Ascending aorta (tissue), 2 donors: ENCODE measurements around the gene MAPK13. TPM values are rescaled to one million over a fixed set of nuclear protein-coding genes. Genes with fewer than 3 reads are reported as not detected.
A peak's percentile ranks its signal among the peaks of the same experiment; 100 is the strongest.

ENCODE experiments used
- DNase-seq, 2 donors: peaks; one replicate each; pipeline ENCODE4 v3.0.0-alpha.2; 2019; ENCODE audit warnings: low spot score in 2 of 2
- H3K27ac ChIP-seq, 2 donors: fragments of 200-600 bp; sonication (generic); one replicate each; pipeline ENCODE4 v1.5.1; 2016 to 2017; ENCODE audit warnings: mild to moderate bottlenecking in 1 of 2
- H3K27me3 ChIP-seq: fragments of 200-600 bp; sonication (generic); one replicate; pipeline ENCODE4 v1.5.1; 2017
- H3K36me3 ChIP-seq, 2 donors: fragments of 200-600 bp; sonication (generic); one replicate each; pipeline ENCODE4 v1.5.1; 2016
- H3K4me1 ChIP-seq, 2 donors: fragments of 200-600 bp; sonication (generic); one replicate each; pipeline ENCODE4 v1.5.1; 2016 to 2017; ENCODE audit warnings: mild to moderate bottlenecking in 1 of 2
- H3K4me3 ChIP-seq, 2 donors: fragments of 200-600 bp; sonication (generic); one replicate each; pipeline ENCODE4 v1.5.1; 2016 to 2017; ENCODE audit warnings: mild to moderate bottlenecking in 1 of 2
- H3K9me3 ChIP-seq, 2 donors: fragments of 200-600 bp; sonication (generic); one replicate each; pipeline ENCODE4 v1.5.1; 2016
- CTCF ChIP-seq, 3 experiments: fragments of 200-600 bp in 2 of 3; fragments of 450-650 bp in 1 of 3; sonication (generic) in 2 of 3; IDR thresholded peaks; one replicate each; pipeline ENCODE4 v1.5.1; 2016 to 2019; ENCODE audit warnings: antibody characterized with exemption in 3 of 3, mild to moderate bottlenecking in 1 of 3, moderate library complexity in 1 of 3
- intact Hi-C: fragments of 100-400 bp; cut with DNase I; formaldehyde crosslinking; loops from one replicate; pipeline ENCODE4 v1.15.1; 2023
- total RNA-seq: library from RNA; depleted of rRNA; stranded (reverse); fragments of >200 nt; gene quantifications from one replicate; pipeline ENCODE4 v1.1.0, GENCODE V29; 2016

The MAPK13 gene
- total RNA-seq, 1 donor from 2014 or later: 7.7 TPM

DNA sequence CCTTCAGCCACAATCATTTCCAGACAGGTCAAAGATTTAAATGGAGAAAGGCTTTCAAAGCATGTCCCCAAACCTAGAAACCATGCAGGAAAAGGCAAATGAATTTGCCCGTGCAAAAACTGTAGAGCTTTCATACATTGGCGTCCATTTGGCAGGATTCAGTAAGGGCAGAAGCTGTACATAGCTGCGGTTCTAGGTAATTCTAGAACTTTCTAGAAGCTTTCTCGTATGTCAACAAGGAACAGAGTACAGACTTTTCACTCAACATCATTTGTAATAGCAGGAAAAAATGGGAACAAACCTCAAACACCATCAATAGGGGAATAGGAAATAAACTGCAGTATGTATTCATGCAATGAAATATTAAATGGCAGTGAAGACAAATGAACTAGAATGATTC, 11.1 kb upstream of the MAPK13 start:
- Histone ChIP-seq H3K4me1 (peaks cover 0 to 2% of the 10 kb centered on the region in 2 donors), H3K27me3 (no peaks in the 10 kb centered on the region), H3K9me3 (no peaks in the 10 kb centered on the region), H3K36me3 (peaks cover 2 to 4% of the 10 kb centered on the region in 2 donors), H3K27ac (no peak overlapping the region), H3K4me3 (no peak overlapping the region)
- no peak for TF ChIP-seq CTCF (IDR thresholded peaks at IDR 0.05)
- intact Hi-C loops: no loop called here
- DNase-seq: no peak

DNA sequence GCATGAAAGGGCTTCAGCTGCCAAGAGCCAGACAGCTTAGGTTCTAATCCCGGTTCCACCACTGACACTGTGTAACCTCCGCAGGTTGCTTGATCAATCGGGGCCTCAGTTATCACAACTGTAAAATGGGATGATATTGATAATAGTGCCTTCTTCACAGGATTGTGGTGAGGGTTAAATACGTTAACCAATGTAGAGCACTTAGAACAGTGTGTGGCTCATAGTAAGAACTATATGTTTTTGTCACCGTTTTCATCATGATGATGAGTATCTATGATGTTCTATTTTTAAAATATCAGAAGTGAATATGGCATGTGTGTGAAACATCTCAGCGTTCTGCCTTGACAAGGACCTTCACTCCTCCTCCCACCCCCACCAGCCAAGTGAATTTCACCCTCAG, 10.3 kb upstream of the MAPK13 start:
- Histone ChIP-seq H3K36me3 (peaks cover 0 to 4% of the 10 kb centered on the region in 2 donors), H3K4me3 (no peak overlapping the region), H3K9me3 (no peaks in the 10 kb centered on the region), H3K4me1 (peaks cover 0 to 4% of the 10 kb centered on the region in 2 donors), H3K27me3 (no peaks in the 10 kb centered on the region), H3K27ac (no peak overlapping the region)
- intact Hi-C loops: loop anchor here (5.0 kb wide), 1 partner anchor 242 kb away; no protein-coding TSS in a partner anchor
- TF ChIP-seq CTCF (IDR thresholded peaks at IDR 0.05): no peak
- DNase-seq: no peak

DNA sequence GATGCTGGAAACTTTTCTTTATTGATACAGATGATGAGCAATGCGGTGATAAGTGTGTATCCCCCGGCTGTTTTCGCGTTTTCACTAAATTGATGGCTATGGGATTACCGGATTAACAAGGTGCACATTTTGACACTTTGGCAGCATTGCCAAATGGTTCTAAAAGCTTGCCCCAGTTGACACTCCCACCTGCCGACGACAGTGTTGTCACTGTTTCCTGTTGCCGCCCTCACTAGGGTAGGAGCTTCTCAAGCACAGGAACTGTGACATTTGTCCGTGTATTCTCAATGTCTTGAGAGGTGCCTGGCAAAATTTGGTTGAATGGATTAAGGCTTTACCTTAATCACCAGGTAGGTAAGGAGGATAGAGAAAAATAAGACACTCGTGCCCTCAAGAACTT, 9.8 kb upstream of the MAPK13 start:
- intact Hi-C loops: loop anchor here (5.0 kb wide), 1 partner anchor 242 kb away; no protein-coding TSS in a partner anchor
- TF ChIP-seq CTCF (IDR thresholded peaks at IDR 0.05): no peak
- Histone ChIP-seq H3K36me3 (peaks cover 0 to 4% of the 10 kb centered on the region in 2 donors), H3K4me1 (peaks cover 0 to 4% of the 10 kb centered on the region in 2 donors), H3K4me3 (no peak overlapping the region), H3K27ac (peak overlapping the region; percentile 6 to 12), H3K9me3 (no peaks in the 10 kb centered on the region), H3K27me3 (no peaks in the 10 kb centered on the region)
- peak in 1 of 2 donors; percentile 65 for DNase-seq

DNA sequence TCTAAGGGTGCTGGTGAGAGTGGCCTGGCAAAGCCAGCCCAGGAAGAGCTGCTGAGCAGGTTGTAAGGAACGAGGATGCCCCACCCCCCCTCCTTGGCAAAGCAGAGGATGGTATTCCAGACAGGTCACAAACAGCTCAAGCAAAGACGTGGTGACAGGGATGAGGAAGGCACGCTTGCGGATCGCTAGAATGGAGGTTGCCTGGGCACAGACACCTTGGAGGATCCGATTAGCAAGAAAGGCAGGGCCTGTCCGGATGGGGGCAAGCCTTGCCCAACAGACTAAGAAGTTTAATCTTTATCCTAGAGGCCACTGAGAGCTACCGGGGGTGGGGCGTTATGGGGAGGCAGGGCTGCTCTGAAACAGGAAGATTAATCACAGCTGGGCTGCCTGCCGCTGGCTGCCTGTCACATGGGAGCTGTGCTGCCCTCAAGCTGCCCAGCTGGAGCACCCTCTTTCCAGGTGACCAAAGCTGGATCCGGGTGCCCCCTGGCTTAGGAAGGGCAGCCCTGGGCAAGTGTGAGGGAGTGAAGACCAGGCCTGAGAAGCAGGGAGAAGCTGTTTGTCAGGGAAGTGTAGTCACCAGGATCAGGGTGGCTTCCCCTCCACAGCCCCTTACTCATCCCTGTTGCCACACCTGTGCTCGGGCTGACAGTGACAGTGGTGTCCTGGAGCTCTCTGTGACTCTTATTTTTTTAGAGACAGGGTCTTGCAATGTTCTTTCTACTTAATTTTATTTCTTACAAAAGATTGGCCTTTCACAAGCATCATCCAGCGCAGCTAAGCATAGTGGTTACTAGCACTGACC, 9.1 kb upstream of the MAPK13 start:
- intact Hi-C loops: loop anchor here (5.0 kb wide), 1 partner anchor 241 kb away; no protein-coding TSS in a partner anchor

DNA sequence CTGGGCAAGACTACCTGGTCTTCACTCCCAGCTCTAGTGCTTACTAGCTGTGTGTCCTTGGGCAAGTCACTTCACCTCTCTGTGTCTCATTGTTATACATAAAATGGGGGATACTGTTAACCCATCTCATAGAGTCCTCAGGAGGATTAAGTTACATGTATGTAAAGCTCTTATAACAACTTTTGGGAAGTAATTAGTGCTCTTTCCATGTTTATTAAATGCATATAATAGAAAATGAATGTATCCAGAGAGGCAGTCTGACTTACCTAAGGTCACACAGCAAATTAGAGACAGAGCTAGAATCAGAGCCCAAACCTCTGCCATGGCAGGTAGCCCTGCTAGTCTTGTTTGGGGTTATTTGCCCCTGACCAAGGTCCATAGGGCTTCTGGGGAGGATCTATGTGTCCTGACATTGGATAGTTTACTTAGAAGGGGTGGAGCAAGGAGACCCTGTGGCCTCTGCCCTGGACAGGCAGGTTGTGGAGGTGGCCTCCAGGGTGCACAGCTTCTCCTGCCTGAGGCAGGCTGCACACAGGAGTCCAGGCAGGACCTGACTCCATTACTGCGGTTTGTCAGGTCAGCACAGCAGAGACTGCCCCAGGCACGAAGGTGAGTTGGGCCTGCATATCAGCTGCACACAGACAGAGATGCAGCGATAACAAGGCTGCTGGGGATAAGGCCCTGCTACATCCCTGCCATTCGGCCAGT, 8.4 kb upstream of the MAPK13 start:
- Histone ChIP-seq H3K4me3 (no peak overlapping the region), H3K27ac (no peak overlapping the region), H3K27me3 (no peaks in the 10 kb centered on the region), H3K9me3 (no peaks in the 10 kb centered on the region), H3K36me3 (peaks cover 0 to 4% of the 10 kb centered on the region in 2 donors), H3K4me1 (peaks cover 0 to 4% of the 10 kb centered on the region in 2 donors)
- peak in 1 of 2 donors; percentile 56 for DNase-seq
- TF ChIP-seq CTCF (IDR thresholded peaks at IDR 0.05): no peak
- intact Hi-C loops: loop anchor here (5.0 kb wide), 1 partner anchor 240 kb away; no protein-coding TSS in a partner anchor

More for the DNA sequence above, 9.1 kb upstream of the MAPK13 start:
- Histone ChIP-seq H3K9me3 (no peaks in the 10 kb centered on the region), H3K4me3 (no peak overlapping the region), H3K4me1 (peaks cover 0 to 4% of the 10 kb centered on the region in 2 donors), H3K36me3 (peaks cover 0 to 4% of the 10 kb centered on the region in 2 donors), H3K27me3 (no peaks in the 10 kb centered on the region), H3K27ac (peak overlapping the region; percentile 6 to 12)
- TF ChIP-seq CTCF (IDR thresholded peaks at IDR 0.05): no peak
- DNase-seq: peak; percentile 30 to 73
